HCT116 (cell line): ENCODE data around the gene DCUN1D1. TPM values are rescaled to one million over a fixed set of nuclear protein-coding genes. Genes with fewer than 3 reads are reported as not detected.

Experiments used
- ATAC-seq: fragments of 200-7000 bp; cut with Tn5 transposase; 2 replicates; pipeline ENCODE4 v1.9.1; 2020; ENCODE audit warnings: mild to moderate bottlenecking, moderate library complexity
- BruUV-seq: library from RNA; stranded (reverse); fragments of 400-500 nt; replicated peaks from 2 replicates; lab custom pipeline; 2021; lab: Mats Ljungman, UMichigan
- CTCF ChIA-PET: fragments of 300-600 bp; sonication (Branson Sonifier 250); formaldehyde crosslinking; loops from one replicate; lab custom pipeline; 2021; ENCODE audit warnings: antibody characterized with exemption; lab: Charles Lee
- POLR2A ChIA-PET: fragments of 300-600, 350-600 bp; sonication (Branson Sonifier 250); formaldehyde crosslinking; loops from one replicate; lab custom pipeline; 2021; ENCODE audit warnings: antibody characterized with exemption; lab: Charles Lee
- RAD21 ChIA-PET, 2 experiments: fragments of 300-600 bp; sonication (Branson Sonifier 250); formaldehyde crosslinking; loops; one replicate each; lab custom pipeline; 2023; ENCODE audit warnings: low total read pairs in 2 of 2; ENCODE audit not compliant: uncharacterized antibody in 2 of 2, unreplicated experiment in 2 of 2, low non-redundant PET in 1 of 2; lab: Charles Lee
- DNase-seq: peaks from one replicate; pipeline ENCODE4 v3.0.0-alpha.2; 2010; ENCODE audit warnings: low read depth, low spot score
- H2AFZ ChIP-seq: fragments of 200-600 bp; shearing (Covaris generic), sonication (generic); 2 replicates; pipeline ENCODE4 v1.6.1; 2017; ENCODE audit warnings: low read depth, mixed run types, mixed read lengths, antibody characterized with exemption, low read length; ENCODE audit not compliant: poor library complexity, severe bottlenecking
- H3K27ac ChIP-seq: 2 replicates; pipeline ENCODE4 v1.5.1; 2012; ENCODE audit warnings: low read depth, low read length
- H3K27me3 ChIP-seq: fragments of 200-600 bp; sonication (generic); 2 replicates; pipeline ENCODE4 v1.6.1; 2016; ENCODE audit warnings: mixed run types, low read length, mixed read lengths; ENCODE audit not compliant: insufficient read depth
- H3K36me3 ChIP-seq, 2 experiments: fragments of 200-500 bp in 1 of 2; fragments of 200-600 bp in 1 of 2; sonication (Bioruptor generic) in 1 of 2; sonication (generic) in 1 of 2; 2 replicates each; pipeline versions ENCODE4 v1.5.1 to v1.6.1; 2014 to 2016; ENCODE audit warnings: low read length in 2 of 2, inconsistent platforms in 1 of 2, mixed read lengths in 1 of 2, mixed run types in 1 of 2; ENCODE audit not compliant: insufficient read depth in 2 of 2, control insufficient read depth in 1 of 2
- H3K4me1 ChIP-seq, 2 experiments: fragments of 200-600 bp in 1 of 2; sonication (generic) in 1 of 2; 2 replicates each; pipeline versions ENCODE4 v1.5.1 to v1.6.1; 2012 to 2017; ENCODE audit warnings: low read length in 2 of 2, inconsistent platforms in 1 of 2, mild to moderate bottlenecking in 1 of 2, mixed read lengths in 1 of 2, mixed run types in 1 of 2, moderate library complexity in 1 of 2; ENCODE audit not compliant: insufficient read depth in 2 of 2, control insufficient read depth in 1 of 2
- H3K4me2 ChIP-seq: fragments of 200-600 bp; sonication (generic); 2 replicates; pipeline ENCODE4 v1.6.1; 2017; ENCODE audit warnings: mixed run types, low read length, mixed read lengths
- H3K4me3 ChIP-seq, 2 experiments: fragments of 200-600 bp in 1 of 2; sonication (generic) in 1 of 2; replicated peaks in 1 of 2; 2 replicates each; pipeline ENCODE4 v1.5.1; 2011 to 2016; ENCODE audit warnings: low read length in 2 of 2, control low read depth in 1 of 2, low read depth in 1 of 2, mild to moderate bottlenecking in 1 of 2, mixed read lengths in 1 of 2, mixed run types in 1 of 2
- H3K79me2 ChIP-seq: fragments of 200-600 bp; sonication (generic); 2 replicates; pipeline ENCODE4 v1.6.1; 2017; ENCODE audit warnings: mild to moderate bottlenecking, mixed run types, low read length, moderate library complexity, mixed read lengths; ENCODE audit not compliant: insufficient read depth
- H3K9ac ChIP-seq: fragments of 200-600 bp; sonication (generic); 2 replicates; pipeline ENCODE4 v1.6.1; 2016; ENCODE audit warnings: low read length, mixed read lengths
- H3K9me2 ChIP-seq: fragments of 200-600 bp; sonication (generic), shearing (Covaris generic); 2 replicates; pipeline ENCODE4 v1.6.1; 2017; ENCODE audit warnings: mixed run types, mild to moderate bottlenecking, moderate library complexity; ENCODE audit not compliant: insufficient read depth
- H3K9me3 ChIP-seq, 2 experiments: fragments of 200-500 bp in 1 of 2; fragments of 200-600 bp in 1 of 2; sonication (Bioruptor generic) in 1 of 2; sonication (generic) in 1 of 2; 2 replicates each; pipeline ENCODE4 v1.6.1; 2014 to 2017; ENCODE audit warnings: low read length in 2 of 2, mixed read lengths in 2 of 2, inconsistent platforms in 1 of 2, low read depth in 1 of 2, mild to moderate bottlenecking in 1 of 2, mixed run types in 1 of 2, moderate library complexity in 1 of 2; ENCODE audit not compliant: control insufficient read depth in 1 of 2, insufficient read depth in 1 of 2
- H4K20me1 ChIP-seq: fragments of 200-600 bp; sonication (generic), shearing (Covaris generic); 2 replicates; pipeline ENCODE4 v1.6.1; 2017; ENCODE audit warnings: mixed run types, mild to moderate bottlenecking, moderate library complexity; ENCODE audit not compliant: insufficient read depth
- CTCF ChIP-seq, 3 experiments: fragments of 200-600 bp in 1 of 3; sonication (generic) in 1 of 3; IDR thresholded peaks in 2 of 3; conservative IDR thresholded peaks in 1 of 3; 2 replicates each; pipeline ENCODE4 v1.5.1; 2012 to 2017; ENCODE audit warnings: low read depth in 2 of 3, low read length in 2 of 3, antibody characterized with exemption in 1 of 3, borderline replicate concordance in 1 of 3, control low read depth in 1 of 3, mild to moderate bottlenecking in 1 of 3, mixed read lengths in 1 of 3, mixed run types in 1 of 3, moderate library complexity in 1 of 3; ENCODE audit not compliant: insufficient read depth in 1 of 3
- EGR1 ChIP-seq: IDR thresholded peaks from 2 replicates; pipeline ENCODE4 v1.6.1; 2012; ENCODE audit warnings: low read depth
- EZH2 ChIP-seq: fragments of 200-600 bp; sonication (generic); IDR thresholded peaks from 2 replicates; pipeline ENCODE4 v1.6.1; 2017; ENCODE audit warnings: antibody characterized with exemption, mixed run types
- EZH2phosphoT487 ChIP-seq: fragments of 200-600 bp; IDR thresholded peaks from 2 replicates; pipeline ENCODE4 v1.6.1; 2018; ENCODE audit warnings: antibody characterized with exemption, borderline replicate concordance
- JUND ChIP-seq: IDR thresholded peaks from 2 replicates; pipeline ENCODE4 v1.6.1; 2012
- MAX ChIP-seq: IDR thresholded peaks from 2 replicates; pipeline ENCODE4 v1.6.1; 2012
- POLR2AphosphoS5 ChIP-seq: IDR thresholded peaks from 2 replicates; pipeline ENCODE4 v1.6.1; 2011; ENCODE audit warnings: mild to moderate bottlenecking, low read depth, low read length, moderate library complexity
- SIN3A ChIP-seq: IDR thresholded peaks from 2 replicates; pipeline ENCODE4 v1.6.1; 2012; ENCODE audit warnings: low read depth
- SP1 ChIP-seq: IDR thresholded peaks from 2 replicates; pipeline ENCODE4 v1.6.1; 2012; ENCODE audit warnings: low read depth
- SRF ChIP-seq: IDR thresholded peaks from 2 replicates; pipeline ENCODE4 v1.6.1; 2012; ENCODE audit warnings: low read depth
- TCF7L2 ChIP-seq: IDR thresholded peaks from 2 replicates; pipeline ENCODE4 v1.7.0; 2011; ENCODE audit warnings: borderline replicate concordance, inconsistent platforms; ENCODE audit not compliant: insufficient read depth, insufficient read length; ENCODE audit errors: extremely low read depth
- YY1 ChIP-seq: IDR thresholded peaks from 2 replicates; pipeline ENCODE4 v1.6.1; 2011; ENCODE audit warnings: low read length, low read depth, moderate library complexity, mild to moderate bottlenecking; ENCODE audit not compliant: insufficient replicate concordance; ENCODE audit errors: extremely low read depth
- ZBTB33 ChIP-seq: IDR thresholded peaks from 2 replicates; pipeline ENCODE4 v1.6.1; 2011; ENCODE audit warnings: mild to moderate bottlenecking, low read length, moderate library complexity; ENCODE audit not compliant: insufficient replicate concordance; ENCODE audit errors: extremely low read depth
- ZNF274 ChIP-seq: fragments of 200-500 bp; sonication (Bioruptor generic); IDR thresholded peaks from 2 replicates; pipeline ENCODE4 v1.6.1; 2014; ENCODE audit warnings: mild to moderate bottlenecking, low read depth, low read length, inconsistent platforms
- intact Hi-C: fragments of 100-400 bp; cut with micrococcal nuclease; formaldehyde crosslinking; loops from 2 replicates; pipeline ENCODE4 v1.10.0; 2022
- total RNA-seq: library from RNA; stranded (reverse); gene quantifications from one replicate; pipeline ENCODE4 v1.2.1, GENCODE V29; 2021; ENCODE audit not compliant: unreplicated experiment

DCUN1D1 gene
- total RNA-seq, 1 experiment from 2014 or later: 46.9 TPM

- TF ChIP-seq ZBTB33 (no peak), SIN3A (no peak), MAX (no peak), ZNF274 (no peak)
These were observed 14.4 kb downstream of the DCUN1D1 start (continued) for GRCh38 chr3:182965861-182966366.

- no peak overlapping the region for H3K4me3 ChIP-seq
- no peak overlapping the region for H3K4me2 ChIP-seq
- POLR2A ChIA-PET: no interaction called here
- RAD21 ChIA-PET: no interaction called here
- TF ChIP-seq POLR2AphosphoS5 (no peak), ZBTB33 (no peak), TCF7L2 (no peak), EGR1 (no peak), SP1 (no peak), EZH2phosphoT487 (no peak), JUND (no peak), SRF (no peak), CTCF (IDR thresholded peaks at IDR 0.05 in 2 of 3, conservative IDR thresholded peaks at IDR 0.05 in 1 of 3; ENCODE audit: borderline replicate concordance in 1 of 3, insufficient read depth in 1 of 3, low read depth in 2 of 3, low read length in 2 of 3) (no peak), YY1 (no peak), MAX (no peak), EZH2 (no peak)
- DNase-seq (no peak), ATAC-seq (no peak)
- no peak overlapping the region for H3K27ac ChIP-seq
- H3K79me2 ChIP-seq: peaks cover 55% of the 10 kb centered on the region
- intact Hi-C loops: no loop called here
- no peak overlapping the region for H2AFZ ChIP-seq
- BruUV-seq: no TSS peak
- H3K4me1 ChIP-seq: peaks cover under 1 to 4% of the 10 kb centered on the region in 2 experiments; a peak in 2 of 4 replicates
- 0 out of 4 replicates have a peak, but pooled peaks cover 0 to 2% of the 10 kb centered on the region in 2 experiments for H3K36me3 ChIP-seq
- H3K9me3 ChIP-seq: no peaks in the 10 kb centered on the region
- H3K9me2 ChIP-seq: no peaks in the 10 kb centered on the region
- H3K27me3 ChIP-seq: no peaks in the 10 kb centered on the region
- no peaks in the 10 kb centered on the region for H4K20me1 ChIP-seq
- CTCF ChIA-PET: no interaction called here
- no peak overlapping the region for H3K9ac ChIP-seq
These were observed 16.2 kb downstream of the DCUN1D1 start for GRCh38 chr3:182964179-182964578.
